Duodenal mucosa (tissue), 2 donors: Measurements from ENCODE around the gene SELENOS.

Experiments
- H3K27ac ChIP-seq: one replicate; pipeline ENCODE4 v1.7.0; 2013; ENCODE audit warnings: low read depth, low read length
- H3K27me3 ChIP-seq, 2 donors: one replicate each; pipeline ENCODE4 v1.7.0; 2013; ENCODE audit warnings: low read length in 2 of 2, control low read depth in 1 of 2; ENCODE audit not compliant: insufficient read depth in 2 of 2, control insufficient read depth in 1 of 2
- H3K36me3 ChIP-seq, 2 donors: one replicate each; pipeline ENCODE4 v1.7.0; 2013; ENCODE audit warnings: low read length in 2 of 2, control low read depth in 1 of 2; ENCODE audit not compliant: insufficient read depth in 2 of 2, control insufficient read depth in 1 of 2
- H3K4me1 ChIP-seq, 2 donors: one replicate each; pipeline ENCODE4 v1.7.0; 2013; ENCODE audit warnings: low read length in 2 of 2, control low read depth in 1 of 2; ENCODE audit not compliant: insufficient read depth in 2 of 2, control insufficient read depth in 1 of 2
- H3K4me3 ChIP-seq, 2 donors: one replicate each; pipeline ENCODE4 v1.7.0; 2013; ENCODE audit warnings: low read length in 2 of 2, low read depth in 1 of 2
- H3K9ac ChIP-seq, 2 donors: one replicate each; pipeline ENCODE4 v1.7.0; 2013; ENCODE audit warnings: low read length in 2 of 2, low read depth in 1 of 2
- H3K9me3 ChIP-seq, 2 donors: one replicate each; pipeline ENCODE4 v1.7.0; 2013; ENCODE audit warnings: low read length in 2 of 2, control low read depth in 1 of 2; ENCODE audit not compliant: control insufficient read depth in 1 of 2

Gene SELENOS

DNA sequence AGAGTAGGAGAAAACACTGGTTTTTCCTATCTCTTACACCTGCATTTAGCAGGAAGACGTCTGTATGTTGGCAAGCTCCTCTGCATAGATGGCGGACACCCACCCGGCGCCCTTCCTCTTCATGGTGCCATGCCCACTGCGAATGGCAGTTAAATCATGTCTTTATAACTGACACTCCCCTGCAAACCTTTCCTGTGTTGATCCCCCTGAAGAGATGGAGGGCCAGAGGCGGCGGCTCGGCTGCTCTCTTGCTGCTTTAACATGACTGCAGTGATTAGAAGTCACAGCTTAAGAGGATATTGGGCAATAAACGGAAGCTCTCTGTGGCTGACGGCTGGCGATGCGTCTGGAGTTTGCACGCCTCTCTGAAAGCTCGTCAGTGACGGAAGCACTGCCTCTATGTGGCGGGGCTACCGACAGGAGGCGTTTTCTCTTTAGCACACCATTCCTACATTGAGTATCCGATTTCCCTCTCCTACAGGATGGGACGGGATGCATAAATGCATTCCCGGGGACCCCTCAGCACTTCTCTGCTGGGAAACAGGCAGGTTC, 43.3 kb upstream of the SELENOS start:
- Histone ChIP-seq H3K36me3 (no peaks in the 10 kb centered on the region), H3K9me3 (no peaks in the 10 kb centered on the region), H3K9ac (no peak overlapping the region), H3K4me1 (peaks cover 15 to 17% of the 10 kb centered on the region in 2 donors), H3K27me3 (no peaks in the 10 kb centered on the region), H3K4me3 (peak overlapping the region in 1 of 2 donors; percentile 43), H3K27ac (no peak overlapping the region)

DNA sequence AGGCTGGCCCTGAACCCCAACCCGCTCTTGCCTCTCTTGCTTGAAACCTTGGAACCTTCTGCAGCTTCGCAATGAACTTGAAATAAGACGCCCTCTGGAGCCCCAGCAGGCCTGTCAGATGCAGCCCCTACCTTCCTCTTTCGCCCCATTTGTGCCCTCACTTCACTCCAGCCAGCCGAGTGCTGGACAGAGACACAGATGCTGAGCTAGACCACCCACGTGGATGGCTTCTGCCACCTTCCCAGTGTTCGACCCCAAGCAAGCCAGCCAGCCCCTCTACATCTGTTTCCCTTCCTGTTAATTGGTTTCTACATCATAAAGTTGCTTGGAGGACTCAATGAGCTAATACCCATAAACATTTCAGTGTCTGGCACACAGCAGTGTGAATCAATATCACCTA, 41.6 kb upstream of the SELENOS start:
- Histone ChIP-seq H3K36me3 (no peaks in the 10 kb centered on the region), H3K9me3 (no peaks in the 10 kb centered on the region), H3K27ac (no peak overlapping the region), H3K4me1 (peaks cover 3% of the 10 kb centered on the region in 2 donors), H3K27me3 (no peaks in the 10 kb centered on the region), H3K4me3 (no peak overlapping the region), H3K9ac (no peak overlapping the region)

DNA sequence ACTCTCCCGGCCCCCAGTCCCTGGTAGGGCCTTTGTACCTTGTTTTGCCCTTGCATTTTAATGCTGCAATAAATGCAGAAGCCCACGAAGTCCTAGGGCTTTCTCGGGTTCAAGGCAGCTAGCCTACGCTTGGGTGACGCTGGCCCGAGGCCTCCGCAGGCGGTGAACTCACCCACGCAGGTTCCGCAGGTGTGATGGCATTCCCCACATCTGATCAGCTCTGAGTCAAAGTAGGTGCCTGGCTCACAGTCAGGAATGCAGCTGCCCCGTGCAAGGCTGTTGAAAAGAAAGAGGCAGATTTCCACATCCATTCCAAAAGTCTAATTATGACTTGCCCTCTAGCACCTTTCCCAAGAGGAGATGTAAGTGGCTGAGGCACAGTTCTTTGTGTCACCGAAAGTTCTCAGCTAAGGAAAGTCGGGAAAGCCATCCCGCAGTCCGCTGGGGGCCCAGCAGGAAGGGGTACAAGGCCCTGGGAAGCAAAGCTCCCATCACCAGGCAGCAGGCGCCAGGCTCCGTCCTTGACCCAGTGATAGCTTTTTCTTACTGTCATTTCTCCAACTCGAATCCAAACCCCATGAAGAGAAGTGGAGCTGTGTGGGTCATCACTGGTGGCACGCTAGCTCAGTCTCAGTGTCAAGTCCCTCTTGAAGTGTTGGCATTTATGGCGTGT, 41.0 kb upstream of the SELENOS start:
- Histone ChIP-seq H3K9ac (no peak overlapping the region), H3K27me3 (no peaks in the 10 kb centered on the region), H3K36me3 (no peaks in the 10 kb centered on the region), H3K4me1 (no peaks in the 10 kb centered on the region), H3K27ac (no peak overlapping the region), H3K9me3 (no peaks in the 10 kb centered on the region), H3K4me3 (no peak overlapping the region)

DNA sequence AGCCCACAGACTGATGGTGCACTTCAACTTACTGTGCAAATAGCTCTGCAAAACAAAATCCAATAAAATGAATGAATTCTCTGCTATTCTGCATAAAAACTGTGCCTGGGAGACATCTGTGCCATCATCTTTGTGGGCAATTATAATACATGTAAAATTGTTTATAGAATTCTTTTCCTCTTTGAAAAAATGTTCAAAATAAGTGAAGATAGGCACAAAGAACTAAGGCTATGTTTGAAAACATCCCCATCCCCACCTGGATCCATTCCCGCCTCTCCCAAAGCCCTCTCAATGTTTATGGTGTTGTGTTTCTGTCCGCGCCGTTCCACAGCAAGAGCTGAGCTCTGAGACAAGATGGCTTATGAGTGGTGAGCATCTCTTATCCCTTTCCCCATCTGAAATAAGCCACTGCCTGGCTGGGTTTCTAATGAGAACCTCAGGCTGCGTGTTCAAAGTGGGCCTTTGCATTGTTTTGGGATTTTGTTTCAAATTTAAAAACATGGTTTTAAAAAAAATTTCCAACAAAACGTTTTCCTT, 40.1 kb upstream of the SELENOS start:
- H3K27ac ChIP-seq: no peak overlapping the region
- no peak overlapping the region for H3K9ac ChIP-seq
- no peak overlapping the region for H3K4me3 ChIP-seq
- H3K9me3 ChIP-seq: no peaks in the 10 kb centered on the region
- no peaks in the 10 kb centered on the region for H3K36me3 ChIP-seq
- H3K4me1 ChIP-seq: no peaks in the 10 kb centered on the region
- H3K27me3 ChIP-seq: no peaks in the 10 kb centered on the region

DNA sequence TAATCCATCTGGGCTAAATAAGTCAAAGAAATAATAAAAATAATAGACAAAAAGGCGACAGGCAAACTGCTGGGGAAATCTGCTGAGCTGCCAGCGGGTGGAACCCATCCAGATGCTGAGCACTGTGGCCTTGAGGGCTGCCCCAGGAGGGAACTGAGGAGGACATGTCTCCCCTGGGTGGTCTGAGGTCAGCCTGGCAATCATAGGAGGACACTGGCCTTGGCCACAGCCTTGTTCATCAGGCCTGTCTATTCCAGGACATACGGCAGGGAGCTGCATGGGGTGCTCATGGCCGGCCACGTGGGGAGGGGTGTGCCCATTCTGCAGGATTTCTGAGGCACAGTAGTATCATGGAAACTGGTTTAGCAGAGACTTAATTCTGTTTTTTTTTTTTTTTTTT, 39.2 kb upstream of the SELENOS start:
- Histone ChIP-seq H3K4me1 (no peaks in the 10 kb centered on the region), H3K27me3 (no peaks in the 10 kb centered on the region), H3K27ac (no peak overlapping the region), H3K36me3 (no peaks in the 10 kb centered on the region), H3K4me3 (no peak overlapping the region), H3K9me3 (no peaks in the 10 kb centered on the region), H3K9ac (no peak overlapping the region)

DNA sequence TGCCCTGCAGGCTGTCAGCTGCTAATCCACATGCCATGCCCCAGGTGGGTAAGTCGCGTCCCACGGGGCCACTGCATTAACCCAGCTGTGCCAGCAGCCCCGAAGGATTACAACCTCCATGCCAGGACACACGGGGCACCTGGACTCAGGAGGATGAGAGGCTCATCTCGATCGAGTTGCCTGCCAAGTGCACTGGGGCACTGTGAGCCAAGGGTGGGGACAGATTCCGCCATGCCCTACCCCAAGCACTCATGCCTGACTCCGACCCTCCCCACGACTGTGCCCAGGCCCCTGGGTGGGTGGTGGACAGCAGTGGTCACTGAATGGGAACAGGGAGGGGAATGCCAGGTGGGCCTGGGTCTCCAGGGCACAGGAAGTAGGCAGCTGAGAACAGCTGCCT, 38.5 kb upstream of the SELENOS start:
- H3K27ac ChIP-seq: no peak overlapping the region

DNA sequence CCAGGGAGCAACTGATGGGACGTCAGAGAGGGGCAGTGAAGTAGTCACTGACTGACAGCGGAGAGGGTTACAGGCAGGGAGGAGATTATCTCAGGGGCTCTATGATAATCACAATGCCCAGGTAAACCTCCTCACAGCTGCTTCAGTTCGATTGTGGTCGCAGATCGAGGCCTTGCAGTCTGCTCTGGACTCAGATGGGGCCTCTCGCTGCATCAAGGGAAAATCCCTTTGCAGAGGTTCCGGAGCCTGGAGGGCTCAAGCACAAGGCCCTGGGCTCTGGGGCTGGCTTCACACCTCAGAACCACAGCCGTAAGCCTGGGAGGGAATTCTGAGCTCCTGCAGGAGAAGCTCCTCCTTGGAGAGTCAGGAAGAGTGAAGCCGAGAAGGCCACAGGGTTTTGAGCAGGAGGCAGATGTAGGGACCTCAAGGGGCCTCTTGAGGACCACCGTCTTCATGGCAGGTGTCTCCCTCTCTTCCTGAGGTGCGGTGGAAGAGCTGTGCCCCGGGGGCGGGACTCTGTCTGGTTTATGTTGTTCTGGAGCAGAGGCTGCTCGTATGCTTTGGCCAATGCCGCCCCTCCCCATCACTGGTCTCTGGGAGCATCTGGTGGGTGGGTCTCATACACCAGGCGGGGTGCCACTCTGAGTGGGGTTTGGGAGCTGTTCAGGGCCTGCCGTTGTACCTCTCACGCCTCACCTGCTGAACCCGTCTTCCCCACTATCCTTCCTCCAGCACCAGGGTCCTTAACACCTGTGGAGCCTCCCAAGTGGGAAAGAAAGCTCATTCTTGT, 37.2 kb upstream of the SELENOS start:
- no peak overlapping the region for H3K27ac ChIP-seq
- H3K4me3 ChIP-seq: no peak overlapping the region
- H3K36me3 ChIP-seq: no peaks in the 10 kb centered on the region
- H3K4me1 ChIP-seq: no peaks in the 10 kb centered on the region
- no peaks in the 10 kb centered on the region for H3K9me3 ChIP-seq
- H3K27me3 ChIP-seq: no peaks in the 10 kb centered on the region
- no peak overlapping the region for H3K9ac ChIP-seq

More for the DNA sequence above, 38.5 kb upstream of the SELENOS start:
- Histone ChIP-seq H3K9me3 (no peaks in the 10 kb centered on the region), H3K4me3 (no peak overlapping the region), H3K9ac (no peak overlapping the region), H3K36me3 (no peaks in the 10 kb centered on the region), H3K4me1 (no peaks in the 10 kb centered on the region), H3K27me3 (no peaks in the 10 kb centered on the region)

DNA sequence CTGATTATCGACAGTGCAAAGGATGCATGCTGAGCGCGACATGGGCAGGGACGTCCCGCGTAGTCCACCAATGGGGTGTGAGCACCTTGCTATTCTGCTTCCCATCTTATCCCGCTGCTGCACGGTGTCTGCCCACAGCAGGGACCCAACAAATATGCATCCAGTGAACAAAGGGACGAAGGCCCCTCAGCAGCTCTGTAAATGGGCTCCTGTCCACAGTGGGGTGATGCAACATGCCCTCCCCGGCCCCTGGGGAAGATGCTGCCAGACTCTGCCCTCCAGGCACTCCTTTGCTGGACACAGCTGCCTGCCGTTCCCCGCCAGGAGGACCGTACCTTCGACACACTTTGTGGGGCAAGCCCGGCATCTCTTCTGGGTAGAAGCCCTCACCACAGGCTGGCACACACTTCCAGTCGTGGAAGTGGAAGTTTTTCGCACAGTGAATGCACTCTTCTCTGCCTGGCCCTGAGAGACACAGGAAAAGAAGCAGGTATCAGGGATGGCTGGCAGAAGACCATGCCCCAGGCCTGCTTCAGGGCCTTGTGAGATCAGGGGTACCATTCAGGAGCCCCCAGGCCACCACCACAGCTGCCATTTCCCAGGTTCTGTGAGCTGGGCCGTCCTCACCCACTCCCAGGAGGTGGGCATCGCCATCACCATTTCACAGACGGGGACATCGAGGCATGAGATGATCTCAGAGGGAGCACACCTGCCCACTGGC, 35.9 kb upstream of the SELENOS start:
- Histone ChIP-seq H3K9ac (no peak overlapping the region), H3K27ac (no peak overlapping the region), H3K36me3 (no peaks in the 10 kb centered on the region), H3K4me1 (no peaks in the 10 kb centered on the region), H3K4me3 (no peak overlapping the region), H3K9me3 (no peaks in the 10 kb centered on the region), H3K27me3 (no peaks in the 10 kb centered on the region)

DNA sequence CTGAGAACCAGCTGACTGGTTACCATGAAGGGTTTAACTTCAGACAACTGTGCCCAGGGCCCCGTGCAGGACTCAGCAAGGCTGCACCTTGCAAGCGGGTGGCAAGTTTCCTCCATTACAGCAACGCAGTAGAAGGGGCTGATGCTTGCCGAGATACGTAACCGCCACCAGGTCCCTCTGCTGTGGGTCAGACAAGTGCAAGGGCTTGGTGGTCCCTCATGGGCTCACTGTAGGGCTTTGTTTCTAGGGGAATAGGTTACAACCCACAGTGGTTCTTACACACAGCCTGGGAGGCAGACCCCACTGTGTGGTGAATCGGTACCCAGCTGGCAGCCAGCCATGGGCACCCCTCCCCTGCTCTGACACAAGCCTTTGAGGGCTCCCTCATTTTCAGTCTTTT, 33.2 kb upstream of the SELENOS start:
- Histone ChIP-seq H3K4me1 (no peaks in the 10 kb centered on the region), H3K27me3 (no peaks in the 10 kb centered on the region), H3K27ac (no peak overlapping the region), H3K4me3 (no peak overlapping the region), H3K36me3 (no peaks in the 10 kb centered on the region), H3K9me3 (no peaks in the 10 kb centered on the region), H3K9ac (no peak overlapping the region)

DNA sequence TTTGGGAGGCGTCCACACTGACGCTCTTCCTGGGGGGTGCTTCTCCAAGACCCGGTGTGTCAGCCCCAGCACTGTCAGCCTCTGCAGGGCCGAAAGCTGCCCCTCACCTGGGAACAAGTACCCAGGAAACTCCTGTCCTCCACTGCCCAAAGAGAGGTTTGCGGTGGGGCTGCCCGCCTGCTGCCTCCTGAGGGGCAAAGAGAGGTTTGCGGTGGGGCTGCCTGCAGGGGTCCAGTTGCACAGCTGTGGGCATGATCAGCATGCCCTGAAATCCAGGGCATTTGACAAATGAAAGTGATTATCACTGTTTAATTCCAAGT, 32.8 kb upstream of the SELENOS start:
- H3K27me3 ChIP-seq: no peaks in the 10 kb centered on the region
- H3K9ac ChIP-seq: no peak overlapping the region
- H3K36me3 ChIP-seq: no peaks in the 10 kb centered on the region
- no peak overlapping the region for H3K27ac ChIP-seq
- H3K4me3 ChIP-seq: no peak overlapping the region
- H3K9me3 ChIP-seq: no peaks in the 10 kb centered on the region
- no peaks in the 10 kb centered on the region for H3K4me1 ChIP-seq
